Upper lobe of right lung (tissue), 1 donor: Measurements from ENCODE around the gene ERCC6. TPM values are rescaled to one million over a fixed set of nuclear protein-coding genes. Genes with fewer than 3 reads are reported as not detected.

ENCODE experiments used
- total RNA-seq: library from RNA; stranded (reverse); fragmentation: NEBNext Ultra II Directional; extraction: Animal tissue kit (Norgen Biotek cat#: 25700); gene quantifications from one replicate; pipeline ENCODE4 v1.2.1, GENCODE V29; 2021
- donor health status: DM: no; HTN: yes; CAD: no; lungs with severe emphysema.

ERCC6 gene
- total RNA-seq, 1 donor from 2014 or later, result 33.9 TPM

Other genes with a start within 250 kb of the ERCC6 start
- gene C10orf71, start 240.0 kb downstream of the ERCC6 start, total RNA-seq, result not detected
- not detected for gene DRGX, start 143.0 kb downstream of the ERCC6 start, total RNA-seq
- gene SLC18A3, start 71.2 kb upstream of the ERCC6 start, total RNA-seq, result not detected
- gene CHAT, start 74.9 kb upstream of the ERCC6 start, total RNA-seq, result not detected
- not detected for gene C10orf53, start 140.5 kb upstream of the ERCC6 start, total RNA-seq
- 0.69 TPM for gene OGDHL, start 223.2 kb upstream of the ERCC6 start, total RNA-seq